ENCODE measurements around the gene ABHD16B.

The ABHD16B gene

DNA sequence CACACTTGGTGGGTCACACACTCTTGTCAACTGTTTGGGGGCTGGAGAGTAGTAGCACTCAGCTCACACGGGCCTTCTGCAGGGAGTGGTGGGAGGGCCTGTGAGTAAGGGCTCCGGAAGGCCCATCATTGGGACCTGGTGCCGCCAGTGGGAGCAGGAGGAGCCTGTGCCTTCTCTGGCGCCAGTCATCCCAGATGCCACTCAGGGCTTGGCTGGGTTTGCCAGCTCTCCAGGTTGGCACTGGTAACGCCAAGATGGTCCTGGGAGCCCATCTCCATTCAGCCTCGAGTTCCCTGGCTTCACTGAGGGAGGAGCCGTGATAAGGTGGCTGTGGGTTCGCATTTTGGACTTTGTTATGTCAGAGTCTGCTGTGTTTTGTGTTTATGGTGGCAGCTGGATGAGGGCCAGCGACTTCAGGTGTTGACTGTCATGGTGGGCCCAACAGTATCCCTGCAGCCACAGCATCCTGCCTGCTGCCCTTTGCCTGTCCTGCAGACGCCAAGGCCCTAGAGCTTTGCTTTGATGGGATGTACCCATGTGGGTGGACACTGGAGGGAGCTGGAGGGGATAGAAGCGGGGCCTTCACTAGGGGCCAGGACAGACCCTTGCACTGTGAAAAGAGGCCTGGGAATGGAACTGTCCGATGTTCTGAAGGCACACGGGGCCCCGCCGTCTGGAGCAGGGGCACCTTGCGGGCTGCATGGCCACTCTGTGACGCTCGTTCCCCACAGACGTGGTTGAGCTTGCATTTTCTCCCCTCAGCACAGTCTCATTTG is 20.3 kb downstream of the ABHD16B start:
- no peak for DNase-seq

- no peak for DNase-seq
These were observed 21.2 kb downstream of the ABHD16B start for GRCh38 chr20:63882257-63883200.

DNA sequence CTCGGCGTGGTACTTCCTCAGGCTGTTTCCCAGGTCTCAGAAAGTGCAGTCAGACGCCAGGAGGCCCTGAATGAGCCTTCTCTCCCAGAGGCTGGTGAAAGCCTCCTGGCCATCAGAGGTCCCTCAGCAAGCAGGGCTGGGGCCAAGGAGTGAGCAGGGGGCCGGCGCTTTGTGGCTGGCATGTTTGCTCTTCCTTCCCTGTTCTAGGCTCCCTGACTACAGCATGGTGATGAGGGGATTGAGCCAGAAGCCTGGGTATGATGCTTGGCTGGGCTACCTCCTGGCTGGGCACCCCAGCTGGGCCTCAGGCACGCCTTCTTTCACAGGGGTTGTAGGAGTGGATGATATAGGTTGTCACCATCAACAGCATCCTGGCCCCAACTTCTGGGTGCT is 21.9 kb downstream of the ABHD16B start:
- no peak for DNase-seq

DNA sequence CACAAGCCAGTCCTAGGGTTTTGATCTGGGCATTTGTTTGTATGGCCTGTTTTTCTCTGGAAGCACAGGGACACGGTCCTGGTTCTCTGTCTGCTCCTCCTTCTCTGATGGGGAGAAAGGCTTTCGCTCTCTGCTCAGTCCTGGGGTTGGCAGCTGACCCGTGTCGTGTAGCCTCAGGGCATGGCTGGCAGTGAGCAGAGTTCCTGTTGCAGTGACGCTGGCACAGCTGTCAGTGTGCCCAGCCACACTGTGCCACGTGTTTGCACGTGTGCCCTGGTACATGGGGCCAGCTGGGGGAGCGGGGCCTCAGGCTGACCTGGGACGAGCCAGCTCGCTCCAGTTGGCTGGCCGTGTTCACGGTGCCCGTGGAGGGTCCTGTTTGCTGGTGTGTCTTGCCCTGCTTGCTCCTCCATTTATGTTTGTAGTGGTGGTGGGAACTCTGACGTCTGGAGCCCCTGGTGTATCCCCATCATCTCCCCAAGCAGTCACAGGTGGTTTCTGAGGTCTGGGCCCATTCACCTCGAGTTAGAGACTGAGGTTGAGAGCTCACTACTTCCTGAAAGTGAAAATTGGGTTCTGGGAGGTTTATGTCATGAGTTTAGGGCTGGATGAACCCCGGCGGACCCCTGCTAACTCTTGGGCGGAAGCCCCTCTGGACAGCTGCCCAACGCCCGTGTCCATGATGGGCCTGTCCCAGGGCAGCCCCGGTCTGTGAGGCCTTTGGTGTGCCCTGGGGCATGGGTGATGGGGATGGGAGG is 23.4 kb downstream of the ABHD16B start:
- no peak for DNase-seq

DNA sequence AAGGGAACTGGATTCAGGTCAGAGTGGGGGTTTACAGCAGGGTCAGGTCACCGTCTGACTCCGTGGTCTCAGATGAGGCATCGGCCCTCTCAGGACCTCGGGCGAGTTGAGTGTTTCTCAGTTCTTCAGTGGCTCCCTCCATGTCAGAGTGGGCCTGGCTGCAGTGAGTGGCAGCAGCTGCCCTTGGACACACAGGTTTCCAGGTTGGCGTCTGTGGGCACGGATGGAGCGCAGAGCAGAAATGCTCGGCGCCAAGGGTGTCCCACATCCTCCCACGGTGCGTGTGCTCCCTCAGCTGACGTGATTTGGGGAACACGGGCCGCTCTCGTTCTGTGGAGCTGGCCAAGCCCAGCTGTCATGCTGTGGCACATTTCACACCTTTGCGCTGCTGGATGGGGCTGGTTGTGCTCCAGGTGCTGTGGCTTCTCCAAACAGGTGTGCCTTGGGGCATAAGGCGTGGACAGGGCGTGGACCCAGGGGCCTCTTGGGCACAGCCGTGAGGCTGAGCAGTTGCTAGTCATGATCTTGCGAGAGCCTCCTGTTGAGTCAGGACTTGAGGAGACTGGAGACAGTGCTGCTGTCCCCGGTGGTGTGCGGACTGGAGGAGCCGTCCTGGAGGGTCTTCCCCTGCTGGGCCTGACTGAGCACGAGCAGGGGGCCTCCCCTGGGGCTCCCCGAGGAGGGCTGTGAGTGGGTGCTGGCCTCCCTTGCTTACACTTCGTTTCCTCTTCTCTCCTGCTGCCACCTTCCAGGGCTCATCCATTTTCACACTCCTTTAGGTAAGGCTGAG is 24.2 kb downstream of the ABHD16B start:
- DNase-seq = no peak

DNA sequence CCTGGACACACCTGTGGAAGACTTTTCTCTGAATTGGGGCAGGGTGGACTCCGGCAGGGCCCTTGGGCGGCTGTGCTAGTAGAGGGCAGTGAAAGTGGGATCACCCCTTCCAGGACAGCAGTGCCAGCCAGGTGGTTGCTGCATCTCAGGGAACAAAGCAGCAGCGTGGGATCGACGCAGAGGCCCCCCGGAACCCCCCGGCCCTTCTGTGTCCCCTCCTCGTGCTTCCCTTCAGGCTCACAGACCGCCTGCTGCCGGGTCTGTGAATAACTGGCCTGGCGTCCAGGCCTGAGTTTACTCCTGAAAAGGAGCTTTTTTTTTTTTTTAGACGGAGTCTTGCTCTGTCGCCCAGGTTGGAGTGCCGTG is 24.7 kb downstream of the ABHD16B start:
- DNase-seq = no peak

DNA sequence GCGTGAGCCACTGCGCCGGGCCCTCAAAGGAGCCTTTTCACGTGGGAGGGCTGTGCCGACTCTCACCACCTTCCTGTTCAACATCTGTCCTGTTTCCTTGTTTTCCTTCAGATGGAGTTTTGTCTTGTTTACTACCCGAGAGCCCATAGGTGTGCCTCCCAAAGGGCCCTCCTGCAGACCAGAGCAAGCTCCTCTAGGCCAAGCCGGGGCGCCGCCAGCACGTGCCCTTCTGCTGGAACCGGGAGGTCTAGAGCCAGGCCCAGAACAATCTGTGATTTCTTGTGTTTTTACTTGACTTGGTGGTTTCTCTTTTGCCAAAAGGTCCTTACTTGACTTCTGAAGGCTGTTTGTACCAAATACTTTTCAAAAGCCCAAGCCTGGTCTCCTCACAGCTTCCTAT is 25.6 kb downstream of the ABHD16B start:
- no peak for DNase-seq

DNA sequence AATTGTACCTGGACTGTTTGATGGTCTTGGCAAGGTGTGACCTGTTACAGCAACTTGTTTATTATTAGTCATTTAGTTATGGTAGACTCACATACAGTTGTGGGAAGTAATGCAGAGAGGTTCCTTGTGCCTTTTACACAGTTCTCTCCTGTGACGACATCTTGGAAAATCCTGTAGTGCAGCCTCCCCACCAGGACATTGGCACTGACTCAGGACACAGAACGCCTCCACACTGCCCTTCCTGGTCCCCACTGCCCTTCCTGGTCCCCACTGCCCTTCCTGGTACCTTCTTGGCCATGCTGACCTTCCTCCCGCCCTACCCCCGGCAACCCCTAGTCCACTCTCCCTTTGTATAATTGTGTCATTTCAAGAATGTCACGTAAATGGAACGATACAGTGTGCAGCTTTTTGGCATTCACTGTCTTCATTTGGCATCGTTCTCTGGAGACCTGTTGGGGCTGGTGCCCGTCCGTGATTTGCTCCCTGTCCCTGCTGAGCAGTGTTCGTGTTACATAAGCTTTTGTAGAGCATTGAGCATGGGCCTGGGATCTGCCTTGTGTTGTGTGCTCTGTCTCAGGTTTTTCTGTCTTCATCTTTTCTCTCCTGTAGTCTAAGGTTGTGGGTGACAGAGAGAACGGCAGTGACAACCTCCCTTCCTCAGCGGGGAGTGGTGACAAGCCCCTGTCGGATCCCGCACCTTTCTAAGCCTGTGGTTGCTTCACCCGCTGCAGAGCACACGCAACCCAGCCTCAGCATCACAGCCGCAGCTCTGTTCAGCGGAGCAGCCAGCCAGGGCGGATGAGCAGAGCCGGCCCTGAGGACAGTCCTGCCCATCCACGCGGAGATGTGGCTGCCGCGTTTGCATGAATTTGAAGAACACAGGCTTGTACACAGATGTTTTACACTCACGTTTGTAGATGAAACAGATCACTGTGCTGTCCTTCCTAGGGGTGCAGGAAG is 28.2 kb downstream of the ABHD16B start:
- DNase-seq = no peak

- no peak for DNase-seq
These were observed 28.9 kb downstream of the ABHD16B start for GRCh38 chr20:63890201-63890576.

DNA sequence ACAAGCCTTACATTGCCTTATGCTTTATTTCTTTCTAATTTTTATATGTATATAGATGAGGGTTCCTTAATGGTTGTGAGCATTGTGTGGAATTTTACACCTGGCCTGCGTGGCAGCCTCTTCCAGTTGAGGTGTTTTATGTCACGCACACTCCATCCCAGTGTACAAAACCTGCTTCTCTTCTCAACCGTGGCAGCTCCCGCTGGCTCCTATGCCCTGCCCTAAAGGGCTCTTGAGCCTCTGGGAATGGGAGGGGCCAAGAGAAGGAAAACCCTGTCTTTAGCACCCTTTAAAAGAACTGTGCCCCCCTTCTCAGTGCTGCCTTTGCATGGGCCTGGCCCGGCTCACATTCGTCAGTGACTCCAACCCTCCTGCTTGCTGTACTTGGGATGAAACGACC is 29.3 kb downstream of the ABHD16B start:
- no peak for DNase-seq

- no peak for DNase-seq
These were observed 30.0 kb downstream of the ABHD16B start for GRCh38 chr20:63891061-63892002.

GRCh38 chr20:63892402-63892801 is 31.1 kb downstream of the ABHD16B start:
- no peak for DNase-seq

- DNase-seq = no peak
These were observed 32.7 kb downstream of the ABHD16B start for GRCh38 chr20:63893999-63894357.

DNA sequence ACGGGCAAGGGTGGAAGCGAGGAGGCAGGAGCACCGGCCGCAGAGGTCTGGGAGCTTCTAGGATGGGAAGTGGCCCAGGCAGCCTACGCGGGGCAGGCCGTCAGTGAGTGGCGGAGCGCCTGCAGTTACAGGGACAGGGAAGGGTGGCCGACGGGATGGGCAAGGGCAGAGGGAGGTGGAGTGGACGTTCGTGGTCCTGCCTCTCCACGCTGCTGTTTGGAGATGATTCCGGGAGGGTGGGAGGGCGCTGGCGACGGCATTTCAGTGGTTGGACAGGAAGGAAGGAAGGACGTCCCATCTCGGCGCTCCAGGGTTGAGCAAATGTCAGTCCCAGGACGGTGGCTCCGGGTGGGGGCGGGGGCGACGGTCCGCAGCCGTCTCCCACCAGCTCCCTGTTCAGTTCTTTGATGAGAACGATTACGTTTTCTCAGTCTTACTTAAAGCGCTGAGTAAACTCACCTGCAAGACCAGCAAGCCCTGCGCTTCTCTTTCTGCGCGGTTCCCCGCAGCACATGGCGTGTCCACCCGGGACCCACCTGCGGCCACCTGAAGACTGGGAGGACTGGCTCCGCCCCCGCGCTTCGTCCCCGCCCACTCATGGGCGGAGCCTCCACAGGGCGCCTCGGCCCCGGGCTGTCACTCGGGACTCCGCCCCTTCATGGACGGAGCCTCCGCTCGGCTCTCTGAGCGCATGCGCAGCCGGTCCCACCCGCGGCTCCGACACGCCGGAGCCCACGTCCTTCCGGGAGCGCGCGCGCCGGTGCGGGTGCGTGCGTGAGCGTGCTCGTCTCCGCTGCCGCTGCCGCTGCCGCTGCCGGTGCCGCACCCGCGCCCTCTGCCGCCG is 33.3 kb downstream of the ABHD16B start, which contains the start of gene DNAJC5:
TSS of gene DNAJC5 (plus strand) at position 769 of the 844 bp plus-strand sequence. CDS start 33,220 bp downstream, outside the sequence.
- DNase-seq = peak; percentile 89

DNA sequence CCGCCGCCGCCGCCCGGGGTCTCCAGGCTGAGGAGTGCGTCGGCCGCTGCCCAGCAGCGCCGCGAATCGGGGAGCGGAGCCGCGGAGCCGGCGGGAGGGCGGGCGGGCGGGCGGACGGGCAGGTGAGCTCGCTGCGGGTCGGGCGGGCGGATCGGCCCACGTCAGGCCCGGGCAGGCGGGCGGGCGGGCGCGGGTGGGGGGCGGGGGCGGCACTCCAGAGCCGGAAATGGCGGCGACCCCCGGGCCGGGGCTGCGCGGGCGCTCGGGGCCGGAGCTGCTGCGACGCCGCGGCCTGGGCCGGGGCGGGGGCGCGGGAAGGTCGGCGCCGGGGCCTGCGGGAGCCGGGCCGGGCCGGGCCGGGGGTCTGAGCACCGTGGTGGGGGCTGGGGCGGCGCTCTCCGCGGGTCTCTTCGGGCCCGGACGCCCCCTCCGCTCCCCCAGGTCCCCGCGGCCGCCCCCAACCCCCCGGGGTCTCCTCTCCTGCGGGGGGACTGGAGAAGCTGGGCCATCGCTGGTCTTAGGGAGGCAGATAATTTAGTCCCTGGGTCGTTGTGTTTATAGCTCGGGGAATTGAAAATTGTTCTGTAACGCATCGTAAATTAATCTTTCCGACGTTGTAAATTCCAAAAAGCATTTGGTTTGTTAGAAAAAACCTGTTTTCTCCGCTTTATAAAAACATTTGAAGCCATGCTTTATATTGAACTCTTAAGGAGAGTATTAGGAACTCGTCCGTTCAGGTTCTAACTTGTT is 34.1 kb downstream of the ABHD16B start:
- DNase-seq = no peak

DNA sequence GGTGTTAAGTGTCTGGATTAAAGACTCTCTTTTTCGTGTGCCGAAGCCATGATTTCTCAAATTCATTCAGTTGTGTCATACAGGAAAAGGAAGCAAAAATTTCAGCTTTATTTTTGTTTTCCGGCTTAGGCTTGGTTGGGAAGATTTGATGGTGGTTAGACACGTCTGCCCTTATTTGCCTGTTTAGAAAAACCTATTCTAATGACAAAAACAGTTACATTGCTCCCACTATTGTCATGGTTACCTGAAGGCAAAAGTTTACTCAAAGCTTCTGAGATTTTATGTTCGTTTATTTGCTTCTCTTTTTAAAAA is 34.6 kb downstream of the ABHD16B start:
- DNase-seq = no peak

DNA sequence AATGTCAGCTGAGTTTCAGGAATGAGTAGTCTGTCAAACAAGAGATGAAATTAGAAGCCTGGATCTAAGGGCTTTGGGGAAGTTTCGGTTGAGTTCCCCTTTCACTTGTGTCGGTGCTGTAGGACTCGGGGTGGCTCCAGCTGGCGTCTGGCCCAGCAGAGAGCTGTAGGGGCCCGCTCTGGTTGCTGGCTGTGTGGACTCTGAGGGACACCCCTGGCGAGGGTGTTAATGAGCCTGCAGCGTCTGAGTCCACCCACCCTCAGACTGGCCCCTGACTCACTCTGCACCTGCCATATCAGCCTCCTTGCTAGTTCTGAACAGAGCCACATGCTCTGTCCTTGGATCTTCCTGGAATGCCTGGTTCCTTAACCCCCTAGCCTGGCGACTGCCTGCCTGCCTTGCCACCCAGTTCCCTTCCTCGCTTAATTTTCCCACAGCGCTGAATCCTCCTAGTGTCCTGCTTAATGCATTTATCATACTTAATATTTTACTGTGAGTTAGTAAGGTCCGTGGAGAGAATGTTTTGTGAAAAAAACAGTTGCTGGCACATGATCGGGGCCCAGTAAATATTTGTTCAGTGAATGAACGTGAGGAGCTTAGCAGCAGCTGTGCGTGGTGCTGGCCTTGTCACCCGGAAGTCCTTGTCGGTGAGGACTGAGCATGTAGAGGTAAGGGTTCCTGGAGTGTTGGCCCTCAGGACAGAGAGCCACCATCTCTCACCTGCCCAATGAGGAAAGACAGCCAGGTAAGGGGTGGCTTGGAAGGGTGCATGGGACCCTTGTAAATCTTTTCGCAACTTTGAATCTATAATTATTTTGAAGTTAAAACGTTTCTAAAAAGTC is 35.2 kb downstream of the ABHD16B start:
- DNase-seq = no peak

All from NCI-H1436 (cell line).